HCT116 (cell line): Measurements from ENCODE around the gene CSK.

Source experiments
- POLR2A ChIP-seq: IDR thresholded peaks from 2 replicates; pipeline ENCODE4 v1.7.0; 2011; ENCODE audit warnings: borderline replicate concordance; ENCODE audit not compliant: insufficient read depth, insufficient read length; ENCODE audit errors: extremely low read depth
- REST ChIP-seq: IDR thresholded peaks from 2 replicates; pipeline ENCODE4 v1.6.1; 2012; ENCODE audit warnings: low read depth

GRCh38 chr15:74754593-74755215 lies 27.2 kb upstream of the CSK start:
- TF ChIP-seq POLR2A (no peak), REST (no peak)
